HCT116 (cell line): ENCODE measurements around the gene DGCR8.

ENCODE experiments used
- CEBPB ChIP-seq: IDR thresholded peaks from 2 replicates; pipeline ENCODE4 v1.6.1; 2012; ENCODE audit warnings: low read depth
- ELF1 ChIP-seq: IDR thresholded peaks from 2 replicates; pipeline ENCODE4 v1.6.1; 2012; ENCODE audit warnings: low read depth, borderline replicate concordance
- EZH2 ChIP-seq: fragments of 200-600 bp; sonication (generic); IDR thresholded peaks from 2 replicates; pipeline ENCODE4 v1.6.1; 2017; ENCODE audit warnings: antibody characterized with exemption, mixed run types
- EZH2phosphoT487 ChIP-seq: fragments of 200-600 bp; IDR thresholded peaks from 2 replicates; pipeline ENCODE4 v1.6.1; 2018; ENCODE audit warnings: antibody characterized with exemption, borderline replicate concordance
- MAX ChIP-seq: IDR thresholded peaks from 2 replicates; pipeline ENCODE4 v1.6.1; 2012
- POLR2A ChIP-seq: IDR thresholded peaks from 2 replicates; pipeline ENCODE4 v1.7.0; 2011; ENCODE audit warnings: borderline replicate concordance; ENCODE audit not compliant: insufficient read depth, insufficient read length; ENCODE audit errors: extremely low read depth
- POLR2AphosphoS5 ChIP-seq: IDR thresholded peaks from 2 replicates; pipeline ENCODE4 v1.6.1; 2011; ENCODE audit warnings: mild to moderate bottlenecking, low read depth, low read length, moderate library complexity
- SIN3A ChIP-seq: IDR thresholded peaks from 2 replicates; pipeline ENCODE4 v1.6.1; 2012; ENCODE audit warnings: low read depth
- SP1 ChIP-seq: IDR thresholded peaks from 2 replicates; pipeline ENCODE4 v1.6.1; 2012; ENCODE audit warnings: low read depth
- SRF ChIP-seq: IDR thresholded peaks from 2 replicates; pipeline ENCODE4 v1.6.1; 2012; ENCODE audit warnings: low read depth
- TCF7L2 ChIP-seq: IDR thresholded peaks from 2 replicates; pipeline ENCODE4 v1.7.0; 2011; ENCODE audit warnings: borderline replicate concordance, inconsistent platforms; ENCODE audit not compliant: insufficient read depth, insufficient read length; ENCODE audit errors: extremely low read depth
- YY1 ChIP-seq: IDR thresholded peaks from 2 replicates; pipeline ENCODE4 v1.6.1; 2011; ENCODE audit warnings: low read length, low read depth, moderate library complexity, mild to moderate bottlenecking; ENCODE audit not compliant: insufficient replicate concordance; ENCODE audit errors: extremely low read depth
- ZFX ChIP-seq: fragments of 450-650 bp; IDR thresholded peaks from 2 replicates; pipeline ENCODE4 v1.6.1; 2017
- TF ChIP-seq, protein P1 (sequence below), 3 experiments: fragments of 200-600 bp in 1 of 3; sonication (generic) in 1 of 3; IDR thresholded peaks in 2 of 3; conservative IDR thresholded peaks in 1 of 3; 2 replicates each; pipeline ENCODE4 v1.5.1; 2012 to 2017; ENCODE audit warnings: low read depth in 2 of 3, low read length in 2 of 3, antibody characterized with exemption in 1 of 3, borderline replicate concordance in 1 of 3, control low read depth in 1 of 3, mild to moderate bottlenecking in 1 of 3, mixed read lengths in 1 of 3, mixed run types in 1 of 3, moderate library complexity in 1 of 3; ENCODE audit not compliant: insufficient read depth in 1 of 3

GRCh38 chr22:20107951-20108756 is 28.1 kb downstream of the DGCR8 start:
- TF ChIP-seq, protein P1, sequence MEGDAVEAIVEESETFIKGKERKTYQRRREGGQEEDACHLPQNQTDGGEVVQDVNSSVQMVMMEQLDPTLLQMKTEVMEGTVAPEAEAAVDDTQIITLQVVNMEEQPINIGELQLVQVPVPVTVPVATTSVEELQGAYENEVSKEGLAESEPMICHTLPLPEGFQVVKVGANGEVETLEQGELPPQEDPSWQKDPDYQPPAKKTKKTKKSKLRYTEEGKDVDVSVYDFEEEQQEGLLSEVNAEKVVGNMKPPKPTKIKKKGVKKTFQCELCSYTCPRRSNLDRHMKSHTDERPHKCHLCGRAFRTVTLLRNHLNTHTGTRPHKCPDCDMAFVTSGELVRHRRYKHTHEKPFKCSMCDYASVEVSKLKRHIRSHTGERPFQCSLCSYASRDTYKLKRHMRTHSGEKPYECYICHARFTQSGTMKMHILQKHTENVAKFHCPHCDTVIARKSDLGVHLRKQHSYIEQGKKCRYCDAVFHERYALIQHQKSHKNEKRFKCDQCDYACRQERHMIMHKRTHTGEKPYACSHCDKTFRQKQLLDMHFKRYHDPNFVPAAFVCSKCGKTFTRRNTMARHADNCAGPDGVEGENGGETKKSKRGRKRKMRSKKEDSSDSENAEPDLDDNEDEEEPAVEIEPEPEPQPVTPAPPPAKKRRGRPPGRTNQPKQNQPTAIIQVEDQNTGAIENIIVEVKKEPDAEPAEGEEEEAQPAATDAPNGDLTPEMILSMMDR (IDR thresholded peaks at IDR 0.05 in 2 of 3, conservative IDR thresholded peaks at IDR 0.05 in 1 of 3; ENCODE audit: borderline replicate concordance in 1 of 3, insufficient read depth in 1 of 3, low read depth in 2 of 3, low read length in 2 of 3), result no peak
- no peak for TF ChIP-seq ELF1
- no peak for TF ChIP-seq SIN3A
- TF ChIP-seq SRF, result no peak
- no peak for TF ChIP-seq EZH2
- TF ChIP-seq SP1, result no peak
- TF ChIP-seq POLR2A, result no peak
- TF ChIP-seq YY1, result no peak
- TF ChIP-seq EZH2phosphoT487, result no peak
- TF ChIP-seq ZFX, result no peak
- TF ChIP-seq CEBPB, result no peak
- TF ChIP-seq POLR2AphosphoS5, result no peak
- TF ChIP-seq TCF7L2, result no peak
- TF ChIP-seq MAX, result no peak
